Endothelial cell (in vitro differentiated cells): ENCODE results near the gene ATXN10. TPM values are rescaled to one million over a fixed set of nuclear protein-coding genes. Genes with fewer than 3 reads are reported as not detected.

ENCODE experiments used
- DNase-seq: peaks from one replicate; pipeline ENCODE4 v3.0.0; 2021; ENCODE audit warnings: low spot score
- H3K27ac Mint-ChIP-seq: one replicate; pipeline ENCODE4 v1.8.0; 2021; ENCODE audit warnings: mixed read lengths, inconsistent platforms; ENCODE audit not compliant: unreplicated experiment
- H3K27me3 Mint-ChIP-seq: one replicate; pipeline ENCODE4 v1.8.0; 2021; ENCODE audit warnings: mild to moderate bottlenecking, moderate library complexity, mixed read lengths, inconsistent platforms; ENCODE audit not compliant: unreplicated experiment
- H3K36me3 Mint-ChIP-seq: one replicate; pipeline ENCODE4 v1.8.0; 2021; ENCODE audit warnings: mild to moderate bottlenecking, low read depth, mixed read lengths, inconsistent platforms; ENCODE audit not compliant: unreplicated experiment
- H3K4me1 Mint-ChIP-seq: one replicate; pipeline ENCODE4 v1.8.0; 2021; ENCODE audit warnings: mild to moderate bottlenecking, mixed read lengths, inconsistent platforms; ENCODE audit not compliant: unreplicated experiment
- H3K4me3 Mint-ChIP-seq: one replicate; pipeline ENCODE4 v1.8.0; 2021; ENCODE audit warnings: mild to moderate bottlenecking, mixed read lengths, inconsistent platforms; ENCODE audit not compliant: unreplicated experiment
- H3K9me3 Mint-ChIP-seq: one replicate; pipeline ENCODE4 v1.8.0; 2021; ENCODE audit warnings: mixed read lengths, inconsistent platforms; ENCODE audit not compliant: unreplicated experiment
- microRNA-seq: library from miRNA; unstranded; fragments of <30 nt; microRNA quantifications from one replicate; pipeline ENCODE4, GENCODE V29; 2020; ENCODE audit not compliant: unreplicated experiment
- total RNA-seq: library from RNA; stranded (reverse); fragmentation: NEBNext Ultra II Directional; extraction: Animal tissue kit (Norgen Biotek cat#: 25700); gene quantifications from one replicate; pipeline ENCODE4 v1.2.1, GENCODE V29; 2021; ENCODE audit not compliant: unreplicated experiment
- TF ChIP-seq, protein P1 (sequence below): fragments of 200-600 bp; sonication (generic); IDR thresholded peaks from one replicate; pipeline ENCODE4 v1.5.0; 2021; ENCODE audit warnings: antibody characterized with exemption; ENCODE audit not compliant: unreplicated experiment

The ATXN10 gene
- total RNA-seq, 1 donor from 2014 or later: 152 TPM

DNA sequence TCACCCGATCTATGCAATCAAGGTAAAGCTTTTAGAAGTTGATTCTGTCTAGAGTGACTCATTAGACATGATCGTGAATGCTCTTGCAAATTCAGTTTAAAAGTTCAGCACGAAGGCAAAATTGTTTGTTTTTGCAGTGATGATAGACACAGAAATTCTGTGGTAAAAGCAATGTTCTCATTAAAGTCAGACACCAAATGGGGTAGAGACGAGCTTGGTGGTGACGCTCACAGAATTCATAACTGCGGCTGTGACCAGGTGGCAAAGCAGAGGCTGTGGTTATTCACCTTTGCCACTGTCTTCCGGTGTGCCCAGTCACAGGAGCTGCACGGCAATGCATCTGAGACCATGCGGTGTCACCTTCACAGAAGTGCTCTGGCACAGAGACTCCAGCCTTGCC is 221.9 kb downstream of the ATXN10 start:
- Mint-ChIP-seq H3K4me1 (no peaks in the 10 kb centered on the region), H3K36me3 (no peaks in the 10 kb centered on the region), H3K9me3 (no peaks in the 10 kb centered on the region), H3K27me3 (no peaks in the 10 kb centered on the region), H3K4me3 (no peak overlapping the region), H3K27ac (no peak overlapping the region)
- TF ChIP-seq, protein P1, sequence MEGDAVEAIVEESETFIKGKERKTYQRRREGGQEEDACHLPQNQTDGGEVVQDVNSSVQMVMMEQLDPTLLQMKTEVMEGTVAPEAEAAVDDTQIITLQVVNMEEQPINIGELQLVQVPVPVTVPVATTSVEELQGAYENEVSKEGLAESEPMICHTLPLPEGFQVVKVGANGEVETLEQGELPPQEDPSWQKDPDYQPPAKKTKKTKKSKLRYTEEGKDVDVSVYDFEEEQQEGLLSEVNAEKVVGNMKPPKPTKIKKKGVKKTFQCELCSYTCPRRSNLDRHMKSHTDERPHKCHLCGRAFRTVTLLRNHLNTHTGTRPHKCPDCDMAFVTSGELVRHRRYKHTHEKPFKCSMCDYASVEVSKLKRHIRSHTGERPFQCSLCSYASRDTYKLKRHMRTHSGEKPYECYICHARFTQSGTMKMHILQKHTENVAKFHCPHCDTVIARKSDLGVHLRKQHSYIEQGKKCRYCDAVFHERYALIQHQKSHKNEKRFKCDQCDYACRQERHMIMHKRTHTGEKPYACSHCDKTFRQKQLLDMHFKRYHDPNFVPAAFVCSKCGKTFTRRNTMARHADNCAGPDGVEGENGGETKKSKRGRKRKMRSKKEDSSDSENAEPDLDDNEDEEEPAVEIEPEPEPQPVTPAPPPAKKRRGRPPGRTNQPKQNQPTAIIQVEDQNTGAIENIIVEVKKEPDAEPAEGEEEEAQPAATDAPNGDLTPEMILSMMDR: no peak
- DNase-seq: no peak

Small RNAs within 50 kb of the gene (microRNA-seq; reads per million reads assigned to microRNA genes)
- not detected for gene MIR4762

Other genes starting within 250 kb of the ATXN10 start
- gene FBLN1, start 169.0 kb upstream of the ATXN10 start, total RNA-seq: 238 TPM